Measurements from ENCODE around the gene HS3ST5.
"Not testable (repeated sequence)": the region's sequence is repeated elsewhere in the genome, so short reads cannot be mapped to it uniquely, and the experiment has no call there.

HS3ST5 gene

GRCh38 chr6:114151064-114151690 is 191.6 kb downstream of the HS3ST5 start:
- no peak for DNase-seq

DNA sequence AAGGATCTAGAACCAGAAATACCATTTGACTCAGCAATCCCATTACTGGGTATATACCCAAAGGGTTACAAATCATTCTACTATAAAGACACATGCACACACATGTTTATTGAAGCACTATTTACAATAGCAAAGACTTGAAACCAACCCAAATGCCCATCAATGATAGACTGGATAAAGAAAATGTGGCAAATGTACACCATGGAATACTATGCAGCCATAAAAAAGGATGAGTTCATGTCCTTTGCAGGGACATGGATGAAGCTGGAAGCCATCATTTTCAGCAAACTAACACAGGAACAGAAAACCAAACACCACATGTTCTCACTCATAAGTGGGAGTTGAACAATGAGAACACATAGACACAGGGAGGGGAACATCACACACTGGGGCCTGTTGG is 193.6 kb downstream of the HS3ST5 start:
- not testable (repeated sequence) for DNase-seq

GRCh38 chr6:114144887-114145851 is 197.7 kb downstream of the HS3ST5 start:
- DNase-seq = no peak

GRCh38 chr6:114142258-114142657 is 200.6 kb downstream of the HS3ST5 start:
- no peak for DNase-seq

GRCh38 chr6:114140416-114140815 is 202.4 kb downstream of the HS3ST5 start:
- DNase-seq = no peak

- DNase-seq = no peak
Observed at GRCh38 chr6:114138577-114139248, 204.1 kb downstream of the HS3ST5 start.

GRCh38 chr6:114135363-114135971 is 207.4 kb downstream of the HS3ST5 start:
- DNase-seq = no peak

DNA sequence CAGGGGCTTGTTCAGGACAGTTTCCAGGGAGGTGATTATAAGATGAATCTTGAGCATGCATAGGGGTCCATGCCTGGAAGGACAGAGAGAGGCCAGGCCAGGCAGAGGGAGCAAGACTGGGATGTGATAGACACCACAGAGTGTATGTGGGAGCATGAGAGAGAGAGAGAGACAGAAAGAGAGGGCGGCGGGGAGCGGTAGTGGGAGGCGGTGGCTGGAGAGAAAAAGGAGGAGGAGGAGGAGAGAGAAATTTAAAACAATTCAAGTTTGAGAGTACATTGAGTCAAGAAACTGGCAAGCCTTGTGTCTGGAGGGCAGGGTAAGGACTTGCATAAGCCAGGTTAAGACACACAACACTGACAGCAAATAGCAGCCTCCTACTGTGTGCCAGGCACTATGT is 209.0 kb downstream of the HS3ST5 start:
- DNase-seq = no peak

- no peak for DNase-seq
Observed at GRCh38 chr6:114131945-114132344, 210.9 kb downstream of the HS3ST5 start.

DNA sequence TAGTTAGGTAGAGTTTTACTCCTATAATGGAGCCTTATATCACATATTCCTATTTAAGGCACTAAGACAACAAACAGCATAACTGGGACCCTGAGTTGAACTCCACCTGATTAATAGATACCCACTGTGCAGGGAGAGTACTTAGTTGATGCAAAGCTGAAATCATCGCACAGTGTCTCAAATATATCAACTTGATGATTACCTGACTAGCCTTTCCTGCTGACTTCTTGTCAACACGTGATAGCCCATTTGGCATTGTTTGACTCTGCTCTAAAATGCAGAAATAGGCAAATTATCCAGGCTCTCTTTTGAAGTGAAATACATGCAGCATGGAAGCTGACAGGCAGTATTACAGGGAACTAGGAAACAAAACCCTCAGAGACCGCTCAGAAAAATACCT is 217.2 kb downstream of the HS3ST5 start:
- no peak for DNase-seq

DNA sequence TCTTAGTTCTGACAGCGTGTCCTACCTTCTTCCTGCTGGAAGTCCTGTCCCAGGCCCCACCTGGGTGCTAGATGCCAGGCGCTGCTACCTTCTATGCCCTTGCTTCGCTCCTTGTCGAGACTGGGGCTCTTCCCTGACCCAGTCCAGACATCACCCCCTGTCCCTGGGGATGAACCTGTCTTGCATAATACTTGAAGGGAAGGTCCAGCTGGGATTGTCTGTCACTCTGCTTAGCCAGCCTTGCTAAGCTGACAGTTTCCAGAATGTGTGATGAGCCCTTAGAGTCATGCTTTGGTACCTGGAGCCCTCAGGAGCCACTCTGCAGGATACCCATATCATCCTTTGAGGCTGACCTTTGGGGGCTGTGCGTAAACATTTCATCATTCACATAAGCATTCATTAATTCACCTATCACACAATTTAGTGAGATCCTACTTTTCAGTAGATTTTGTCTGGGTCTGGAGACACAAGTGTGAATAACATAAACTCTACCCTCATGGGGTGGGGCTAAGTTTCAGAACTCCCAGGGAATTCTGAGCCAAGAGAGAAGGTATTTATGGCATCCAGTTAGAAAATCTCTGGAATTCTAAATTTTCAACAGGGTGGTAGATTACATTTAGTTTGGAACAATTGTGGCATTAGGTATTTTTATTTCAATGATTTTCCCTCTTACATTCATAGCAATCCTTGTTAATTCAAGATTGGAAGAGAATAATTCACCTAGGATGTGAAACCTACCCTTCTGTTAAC is 220.7 kb downstream of the HS3ST5 start:
- no peak for DNase-seq

DNA sequence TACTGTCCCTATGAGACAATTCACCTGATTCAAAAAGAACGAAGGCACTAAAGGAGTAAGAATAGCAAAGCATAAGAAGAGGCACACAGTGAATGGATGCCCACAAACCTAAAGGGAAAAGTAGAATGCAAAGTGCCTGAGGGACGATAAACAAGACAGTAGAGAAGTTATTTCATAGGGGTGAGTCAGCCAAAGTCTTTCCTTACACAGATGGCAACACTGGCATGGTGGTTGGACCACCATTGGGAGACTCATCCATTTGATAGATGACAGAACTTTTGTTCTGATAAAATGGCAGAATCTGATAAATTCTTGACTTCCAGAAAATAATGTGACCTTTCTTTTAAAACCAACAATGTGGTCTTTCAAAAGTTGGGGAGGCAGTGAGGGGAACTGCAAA is 223.8 kb downstream of the HS3ST5 start:
- DNase-seq = no peak

- DNase-seq = no peak
Observed at GRCh38 chr6:114115652-114116051, 227.2 kb downstream of the HS3ST5 start.

- peak in 1 of 5 experiments; percentile 26 for DNase-seq
Observed at GRCh38 chr6:114108119-114109002, 234.5 kb downstream of the HS3ST5 start.

GRCh38 chr6:114106020-114106419 is 236.8 kb downstream of the HS3ST5 start:
- no peak for DNase-seq

DNA sequence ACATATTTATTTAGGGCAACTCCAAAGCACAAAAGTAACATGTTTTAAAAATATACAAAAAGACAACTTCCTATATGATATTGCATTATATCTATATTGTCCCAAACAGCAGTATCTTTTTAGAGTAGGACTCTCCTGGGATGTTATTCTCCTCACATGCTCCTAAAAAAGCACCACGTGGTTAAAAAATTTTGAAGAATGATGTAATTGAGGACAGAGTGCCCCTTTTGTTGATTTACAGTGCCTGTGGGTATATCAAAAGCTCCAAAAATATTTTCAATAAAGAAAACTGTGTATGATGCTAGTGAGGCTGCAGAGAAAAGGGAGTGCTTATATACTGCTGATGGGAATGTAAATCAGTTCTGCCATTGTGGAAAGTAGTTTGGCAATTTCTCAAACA is 241.6 kb downstream of the HS3ST5 start:
- no peak for DNase-seq

GRCh38 chr6:114100215-114100994 is 242.4 kb downstream of the HS3ST5 start:
- DNase-seq = no peak

DNA sequence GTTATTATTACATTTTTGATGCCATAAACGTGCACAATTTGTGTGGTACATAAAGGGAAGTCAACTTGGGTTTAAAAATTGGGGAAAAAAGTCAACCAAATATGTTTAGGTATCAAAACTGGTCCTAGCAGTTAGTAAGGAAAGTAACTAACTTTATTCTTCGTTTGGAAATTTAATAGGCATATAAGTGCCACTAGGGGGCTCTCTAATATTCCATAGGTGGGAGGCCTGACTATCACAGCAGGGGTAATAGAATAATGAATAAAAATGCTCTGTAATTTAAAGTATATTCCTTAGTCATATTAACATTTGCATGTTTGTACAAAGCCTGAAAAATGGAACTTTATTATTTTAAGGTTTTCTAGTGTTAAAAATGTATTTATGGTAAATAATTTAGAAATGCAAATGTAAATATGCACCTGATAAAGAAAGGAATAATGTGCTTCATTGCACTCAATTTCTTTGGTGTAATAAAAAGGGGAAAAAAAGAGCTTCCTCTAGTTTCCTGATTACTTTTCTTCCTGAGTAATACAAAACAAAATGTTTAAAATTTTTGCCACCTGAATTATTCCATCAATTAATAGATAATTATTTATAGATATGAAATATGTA is 246.2 kb downstream of the HS3ST5 start:
- peak in 1 of 5 experiments; percentile 28 for DNase-seq

DNA sequence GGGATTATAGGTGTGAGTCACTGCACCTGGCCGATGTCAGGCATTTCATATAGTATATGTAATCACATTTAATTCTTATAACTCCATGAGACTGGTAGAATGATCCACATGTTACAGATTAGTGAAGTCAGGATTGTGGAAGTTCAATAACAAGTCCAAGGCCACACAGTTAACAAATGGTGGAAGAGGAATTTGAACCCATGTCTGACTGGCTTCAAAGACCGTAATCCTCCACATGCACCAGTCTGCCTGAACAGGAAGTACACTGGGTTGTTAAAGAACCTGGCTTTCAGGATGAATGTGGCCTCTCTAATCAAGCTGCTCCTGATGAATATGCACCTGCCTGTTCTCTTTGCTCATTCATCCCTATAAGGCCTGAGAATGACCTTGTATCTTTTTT is 249.9 kb downstream of the HS3ST5 start:
- DNase-seq = peak in 1 of 5 experiments; percentile 1

DNA sequence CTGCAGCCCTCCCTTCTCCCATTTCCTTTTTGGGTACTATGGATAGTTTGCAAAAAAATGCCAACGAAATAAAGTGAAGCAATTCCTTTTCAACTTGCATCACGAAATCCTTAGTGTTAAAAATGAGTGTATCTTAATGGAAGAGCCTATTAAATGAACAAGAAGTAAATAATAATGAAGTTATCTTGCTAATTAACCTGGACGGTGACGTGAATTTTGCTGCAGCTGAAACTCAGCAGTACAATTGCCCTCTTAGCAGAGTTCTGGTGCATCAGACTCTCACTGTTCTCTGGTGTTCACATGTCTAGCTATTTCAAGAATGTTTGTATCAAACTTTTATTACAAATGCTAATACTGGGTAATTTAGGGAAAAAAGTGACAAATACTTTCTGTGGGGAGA is 252.2 kb downstream of the HS3ST5 start:
- DNase-seq = no peak

Measured in T-helper 2 cell (primary cell).